HEK293T (cell line): ENCODE results near the gene MAN2A1.
"Not testable (repeated sequence)": the region's sequence is repeated elsewhere in the genome, so short reads cannot be mapped to it uniquely, and the experiment has no call there.

ENCODE experiments used
- CTCF ChIA-PET: fragments of 350-600 bp; formaldehyde crosslinking; extraction: SDS; loops from one replicate; lab custom pipeline; 2021; ENCODE audit warnings: antibody characterized with exemption, inconsistent platforms; lab: Yijun Ruan, JAX
- POLR2A ChIA-PET: fragments of 350-600 bp; formaldehyde crosslinking; extraction: SDS; loops from one replicate; lab custom pipeline; 2020; ENCODE audit warnings: antibody characterized with exemption, inconsistent platforms; lab: Yijun Ruan, JAX
- DNase-seq: peaks from one replicate; pipeline ENCODE4 v3.0.0; 2012; ENCODE audit warnings: mixed read lengths; ENCODE audit errors: extremely low spot score
- ARNT ChIP-seq: fragments of 450-650 bp; IDR thresholded peaks from 2 replicates; pipeline ENCODE4 v1.6.1; 2017; ENCODE audit warnings: mild to moderate bottlenecking
- BHLHE40 ChIP-seq: fragments of 450-650 bp; IDR thresholded peaks from 2 replicates; pipeline ENCODE4 v1.6.1; 2016; ENCODE audit warnings: mild to moderate bottlenecking, moderate library complexity, borderline replicate concordance
- CTBP1 ChIP-seq: fragments of 450-650 bp; IDR thresholded peaks from 2 replicates; pipeline ENCODE4 v1.6.1; 2016; ENCODE audit warnings: borderline replicate concordance
- ELF4 ChIP-seq: fragments of 450-650 bp; IDR thresholded peaks from 2 replicates; pipeline ENCODE4 v1.6.1; 2017; ENCODE audit warnings: antibody characterized with exemption
- FOXA1 ChIP-seq: fragments of 450-650 bp; IDR thresholded peaks from 2 replicates; pipeline ENCODE4 v1.6.1; 2016; ENCODE audit warnings: mild to moderate bottlenecking
- FOXK2 ChIP-seq: fragments of 450-650 bp; IDR thresholded peaks from 2 replicates; pipeline ENCODE4 v1.6.1; 2016; ENCODE audit warnings: mild to moderate bottlenecking
- FOXM1 ChIP-seq: fragments of 450-650 bp; IDR thresholded peaks from 2 replicates; pipeline ENCODE4 v1.6.1; 2017; ENCODE audit warnings: mild to moderate bottlenecking, borderline replicate concordance
- HDGF ChIP-seq: fragments of 450-650 bp; IDR thresholded peaks from 2 replicates; pipeline ENCODE4 v1.6.1; 2017; ENCODE audit warnings: antibody characterized with exemption, borderline replicate concordance
- L3MBTL2 ChIP-seq: fragments of 450-650 bp; conservative IDR thresholded peaks from 2 replicates; pipeline ENCODE4 v1.6.1; 2016; ENCODE audit warnings: mild to moderate bottlenecking
- LEF1 ChIP-seq: fragments of 450-650 bp; IDR thresholded peaks from 2 replicates; pipeline ENCODE4 v1.6.1; 2017; ENCODE audit warnings: mild to moderate bottlenecking, borderline replicate concordance
- NFRKB ChIP-seq: fragments of 450-650 bp; IDR thresholded peaks from 2 replicates; pipeline ENCODE4 v1.6.1; 2016; ENCODE audit warnings: mild to moderate bottlenecking, moderate library complexity
- PKNOX1 ChIP-seq: fragments of 450-650 bp; IDR thresholded peaks from 2 replicates; pipeline ENCODE4 v1.6.1; 2016
- SP1 ChIP-seq: fragments of 450-650 bp; IDR thresholded peaks from 2 replicates; pipeline ENCODE4 v1.6.1; 2017
- SUZ12 ChIP-seq: fragments of 450-650 bp; IDR thresholded peaks from 2 replicates; pipeline ENCODE4 v1.6.1; 2016; ENCODE audit warnings: mild to moderate bottlenecking
- TARDBP ChIP-seq: fragments of 450-650 bp; IDR thresholded peaks from 2 replicates; pipeline ENCODE4 v1.6.1; 2016
- ZNF384 ChIP-seq: fragments of 450-650 bp; IDR thresholded peaks from 2 replicates; pipeline ENCODE4 v1.6.1; 2016

MAN2A1 gene

GRCh38 chr5:109888989-109889388 is 199.3 kb downstream of the MAN2A1 start:
- ChIA-PET POLR2A (no interaction called here), CTCF (no interaction called here)
- no peak for DNase-seq
- TF ChIP-seq ARNT (no peak), TARDBP (no peak), BHLHE40 (no peak), SP1 (no peak), ZNF384 (no peak), NFRKB (no peak), FOXM1 (no peak), CTBP1 (no peak), FOXA1 (no peak), L3MBTL2 (no peak), HDGF (no peak), LEF1 (no peak), ELF4 (no peak)

GRCh38 chr5:109893271-109893670 is 203.5 kb downstream of the MAN2A1 start:
- DNase-seq, POLR2A ChIA-PET, CTCF ChIA-PET: not testable (repeated sequence)

GRCh38 chr5:109898269-109899162 is 208.8 kb downstream of the MAN2A1 start:
- ChIA-PET CTCF (no interaction called here), POLR2A (interaction anchor here (0.5 kb wide), 1 partner anchor 461 kb away, joined by 3 read pairs; no protein-coding TSS in a partner anchor)
- no peak for DNase-seq
- TF ChIP-seq FOXM1 (no peak), BHLHE40 (no peak), CTBP1 (no peak), FOXK2 (no peak), NFRKB (no peak), LEF1 (no peak), HDGF (no peak), ELF4 (no peak), ARNT (no peak), FOXA1 (no peak), PKNOX1 (no peak)

GRCh38 chr5:109899163-109899535 is 209.4 kb downstream of the MAN2A1 start:
- CTCF ChIA-PET = interaction anchor here (0.6 kb wide), 1 partner anchor 1318 kb away, joined by 3 read pairs; no protein-coding TSS in a partner anchor
- no peak for TF ChIP-seq TARDBP
- TF ChIP-seq CTBP1 = no peak
- TF ChIP-seq SUZ12 = no peak
- no peak for TF ChIP-seq SP1
- no peak for TF ChIP-seq PKNOX1
- TF ChIP-seq FOXA1 = no peak
- no peak for TF ChIP-seq ZNF384
- no peak for TF ChIP-seq HDGF
- no peak for TF ChIP-seq ELF4
- TF ChIP-seq LEF1 = no peak
- no peak for TF ChIP-seq ARNT
- TF ChIP-seq L3MBTL2 = no peak
- POLR2A ChIA-PET = no interaction called here
- no peak for DNase-seq

GRCh38 chr5:109900461-109900860 is 210.7 kb downstream of the MAN2A1 start:
- TF ChIP-seq HDGF (no peak), PKNOX1 (no peak), FOXK2 (no peak), FOXA1 (no peak), NFRKB (no peak), ARNT (no peak), ZNF384 (no peak), FOXM1 (no peak), SP1 (no peak)
- ChIA-PET POLR2A (no interaction called here), CTCF (no interaction called here)
- DNase-seq = no peak

GRCh38 chr5:109900911-109901627 is 211.3 kb downstream of the MAN2A1 start:
- CTCF ChIA-PET = no interaction called here
- no peak for DNase-seq
- TF ChIP-seq LEF1 (no peak), HDGF (no peak), TARDBP (no peak), SUZ12 (no peak), CTBP1 (no peak), FOXM1 (no peak), PKNOX1 (no peak), FOXK2 (no peak), ARNT (no peak), ELF4 (no peak), FOXA1 (no peak), SP1 (no peak), NFRKB (no peak), L3MBTL2 (no peak), ZNF384 (no peak), BHLHE40 (no peak)
- POLR2A ChIA-PET = no interaction called here
